GM12878 (cell line): ENCODE measurements around the gene CCDC91.

Source experiments
- BCL11A ChIP-seq: IDR thresholded peaks from 2 replicates; pipeline ENCODE4 v1.6.1; 2011; ENCODE audit warnings: low read depth, low read length
- CEBPB ChIP-seq, 2 experiments: fragments of 150-350 bp in 1 of 2; IDR thresholded peaks; 2 replicates each; pipeline ENCODE4 v1.6.1; 2012 to 2014; ENCODE audit warnings: low read depth in 2 of 2, low read length in 2 of 2, borderline replicate concordance in 1 of 2, inconsistent platforms in 1 of 2
- CHD2 ChIP-seq: IDR thresholded peaks from 2 replicates; pipeline ENCODE4 v1.6.1; 2011; ENCODE audit warnings: low read depth, low read length, improper control_type of control experiment, borderline replicate concordance
- EP300 ChIP-seq, 2 experiments: fragments of 150-350 bp in 1 of 2; IDR thresholded peaks; 2 replicates each; pipeline ENCODE4 v1.6.1; 2011 to 2012; ENCODE audit warnings: low read depth in 2 of 2, low read length in 2 of 2, borderline replicate concordance in 1 of 2, improper control_type of control experiment in 1 of 2, inconsistent platforms in 1 of 2; ENCODE audit not compliant: control insufficient read depth in 1 of 2
- FOXK2 ChIP-seq: fragments of 450-650 bp; IDR thresholded peaks from 2 replicates; pipeline ENCODE4 v1.6.1; 2017; ENCODE audit warnings: mild to moderate bottlenecking, moderate library complexity
- POLR2A ChIP-seq: IDR thresholded peaks from 2 replicates; pipeline ENCODE4 v1.6.1; 2011; ENCODE audit warnings: low read depth, mild to moderate bottlenecking, low read length
- TCF12 ChIP-seq: IDR thresholded peaks from 2 replicates; pipeline ENCODE4 v1.6.1; 2011; ENCODE audit warnings: low read depth, mild to moderate bottlenecking, low read length
- TF ChIP-seq, protein P1 (sequence below): fragments of 450-650 bp; formaldehyde crosslinking; IDR thresholded peaks from 2 replicates; pipeline ENCODE4 v1.4.0; 2022; ENCODE audit warnings: mild to moderate bottlenecking, moderate library complexity
- TF ChIP-seq, protein P2 (sequence below): fragments of 150-350 bp; IDR thresholded peaks from 2 replicates; pipeline ENCODE4 v1.6.1; 2016; ENCODE audit warnings: low read depth, low read length
- TF ChIP-seq, protein P3 (sequence below): IDR thresholded peaks from 2 replicates; pipeline ENCODE4 v1.6.1; 2012; ENCODE audit warnings: mild to moderate bottlenecking, low read depth, low read length
- TF ChIP-seq, protein P4 (sequence below), 3 experiments: IDR thresholded peaks in 2 of 3; conservative IDR thresholded peaks in 1 of 3; 2 replicates each; pipeline ENCODE4 v1.5.1; 2011; ENCODE audit warnings: low read depth in 3 of 3, low read length in 3 of 3, mild to moderate bottlenecking in 3 of 3, control low read depth in 2 of 3, moderate library complexity in 2 of 3, inconsistent platforms in 1 of 3, mixed read lengths in 1 of 3; ENCODE audit not compliant: control insufficient read depth in 2 of 3, insufficient read depth in 1 of 3; ENCODE audit errors: extremely low read depth in 1 of 3

DNA sequence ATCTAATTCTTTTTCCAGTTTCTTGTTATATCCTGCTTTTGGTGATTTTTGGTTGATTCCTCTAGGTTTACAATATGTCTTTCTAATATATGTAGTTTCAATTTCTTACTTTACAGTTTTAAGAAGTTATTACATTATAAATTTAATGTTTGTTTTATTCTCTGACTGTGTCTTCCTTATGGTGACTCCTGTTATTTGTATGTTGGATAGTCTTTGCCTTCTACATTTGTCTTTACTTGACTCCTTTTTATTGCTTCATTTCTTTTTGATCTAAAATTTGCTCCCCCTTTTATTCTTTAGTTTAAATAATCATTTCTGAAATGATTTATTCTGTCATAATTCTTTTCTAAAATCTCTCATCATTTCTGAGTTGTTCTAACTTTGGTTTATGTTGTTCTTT, 125.8 kb downstream of the CCDC91 start:
- TF ChIP-seq POLR2A (no peak), FOXK2 (no peak), CHD2 (no peak), EP300 (IDR thresholded peaks at IDR 0.05; ENCODE audit: borderline replicate concordance in 1 of 2, control insufficient read depth in 1 of 2, low read depth in 2 of 2, low read length in 2 of 2) (no peak), BCL11A (no peak), CEBPB (IDR thresholded peaks at IDR 0.05; ENCODE audit: borderline replicate concordance in 1 of 2, low read depth in 2 of 2, low read length in 2 of 2) (no peak), TCF12 (no peak)
- TF ChIP-seq, protein P1, sequence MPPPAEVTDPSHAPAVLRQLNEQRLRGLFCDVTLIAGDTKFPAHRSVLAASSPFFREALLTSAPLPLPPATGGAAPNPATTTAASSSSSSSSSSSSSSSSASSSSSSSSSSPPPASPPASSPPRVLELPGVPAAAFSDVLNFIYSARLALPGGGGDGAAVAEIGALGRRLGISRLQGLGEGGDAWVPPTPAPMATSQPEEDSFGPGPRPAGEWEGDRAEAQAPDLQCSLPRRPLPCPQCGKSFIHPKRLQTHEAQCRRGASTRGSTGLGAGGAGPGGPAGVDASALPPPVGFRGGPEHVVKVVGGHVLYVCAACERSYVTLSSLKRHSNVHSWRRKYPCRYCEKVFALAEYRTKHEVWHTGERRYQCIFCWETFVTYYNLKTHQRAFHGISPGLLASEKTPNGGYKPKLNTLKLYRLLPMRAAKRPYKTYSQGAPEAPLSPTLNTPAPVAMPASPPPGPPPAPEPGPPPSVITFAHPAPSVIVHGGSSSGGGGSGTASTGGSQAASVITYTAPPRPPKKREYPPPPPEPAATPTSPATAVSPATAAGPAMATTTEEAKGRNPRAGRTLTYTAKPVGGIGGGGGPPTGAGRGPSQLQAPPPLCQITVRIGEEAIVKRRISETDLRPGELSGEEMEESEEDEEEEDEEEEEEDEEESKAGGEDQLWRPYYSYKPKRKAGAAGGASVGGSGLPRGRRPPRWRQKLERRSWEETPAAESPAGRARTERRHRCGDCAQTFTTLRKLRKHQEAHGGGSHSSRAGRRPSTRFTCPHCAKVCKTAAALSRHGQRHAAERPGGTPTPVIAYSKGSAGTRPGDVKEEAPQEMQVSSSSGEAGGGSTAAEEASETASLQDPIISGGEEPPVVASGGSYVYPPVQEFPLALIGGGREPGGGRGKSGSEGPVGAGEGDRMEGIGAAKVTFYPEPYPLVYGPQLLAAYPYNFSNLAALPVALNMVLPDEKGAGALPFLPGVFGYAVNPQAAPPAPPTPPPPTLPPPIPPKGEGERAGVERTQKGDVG (CRISPR knock-in tag) = no peak
- TF ChIP-seq, protein P2, sequence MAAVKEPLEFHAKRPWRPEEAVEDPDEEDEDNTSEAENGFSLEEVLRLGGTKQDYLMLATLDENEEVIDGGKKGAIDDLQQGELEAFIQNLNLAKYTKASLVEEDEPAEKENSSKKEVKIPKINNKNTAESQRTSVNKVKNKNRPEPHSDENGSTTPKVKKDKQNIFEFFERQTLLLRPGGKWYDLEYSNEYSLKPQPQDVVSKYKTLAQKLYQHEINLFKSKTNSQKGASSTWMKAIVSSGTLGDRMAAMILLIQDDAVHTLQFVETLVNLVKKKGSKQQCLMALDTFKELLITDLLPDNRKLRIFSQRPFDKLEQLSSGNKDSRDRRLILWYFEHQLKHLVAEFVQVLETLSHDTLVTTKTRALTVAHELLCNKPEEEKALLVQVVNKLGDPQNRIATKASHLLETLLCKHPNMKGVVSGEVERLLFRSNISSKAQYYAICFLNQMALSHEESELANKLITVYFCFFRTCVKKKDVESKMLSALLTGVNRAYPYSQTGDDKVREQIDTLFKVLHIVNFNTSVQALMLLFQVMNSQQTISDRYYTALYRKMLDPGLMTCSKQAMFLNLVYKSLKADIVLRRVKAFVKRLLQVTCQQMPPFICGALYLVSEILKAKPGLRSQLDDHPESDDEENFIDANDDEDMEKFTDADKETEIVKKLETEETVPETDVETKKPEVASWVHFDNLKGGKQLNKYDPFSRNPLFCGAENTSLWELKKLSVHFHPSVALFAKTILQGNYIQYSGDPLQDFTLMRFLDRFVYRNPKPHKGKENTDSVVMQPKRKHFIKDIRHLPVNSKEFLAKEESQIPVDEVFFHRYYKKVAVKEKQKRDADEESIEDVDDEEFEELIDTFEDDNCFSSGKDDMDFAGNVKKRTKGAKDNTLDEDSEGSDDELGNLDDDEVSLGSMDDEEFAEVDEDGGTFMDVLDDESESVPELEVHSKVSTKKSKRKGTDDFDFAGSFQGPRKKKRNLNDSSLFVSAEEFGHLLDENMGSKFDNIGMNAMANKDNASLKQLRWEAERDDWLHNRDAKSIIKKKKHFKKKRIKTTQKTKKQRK = no peak
- TF ChIP-seq, protein P3, sequence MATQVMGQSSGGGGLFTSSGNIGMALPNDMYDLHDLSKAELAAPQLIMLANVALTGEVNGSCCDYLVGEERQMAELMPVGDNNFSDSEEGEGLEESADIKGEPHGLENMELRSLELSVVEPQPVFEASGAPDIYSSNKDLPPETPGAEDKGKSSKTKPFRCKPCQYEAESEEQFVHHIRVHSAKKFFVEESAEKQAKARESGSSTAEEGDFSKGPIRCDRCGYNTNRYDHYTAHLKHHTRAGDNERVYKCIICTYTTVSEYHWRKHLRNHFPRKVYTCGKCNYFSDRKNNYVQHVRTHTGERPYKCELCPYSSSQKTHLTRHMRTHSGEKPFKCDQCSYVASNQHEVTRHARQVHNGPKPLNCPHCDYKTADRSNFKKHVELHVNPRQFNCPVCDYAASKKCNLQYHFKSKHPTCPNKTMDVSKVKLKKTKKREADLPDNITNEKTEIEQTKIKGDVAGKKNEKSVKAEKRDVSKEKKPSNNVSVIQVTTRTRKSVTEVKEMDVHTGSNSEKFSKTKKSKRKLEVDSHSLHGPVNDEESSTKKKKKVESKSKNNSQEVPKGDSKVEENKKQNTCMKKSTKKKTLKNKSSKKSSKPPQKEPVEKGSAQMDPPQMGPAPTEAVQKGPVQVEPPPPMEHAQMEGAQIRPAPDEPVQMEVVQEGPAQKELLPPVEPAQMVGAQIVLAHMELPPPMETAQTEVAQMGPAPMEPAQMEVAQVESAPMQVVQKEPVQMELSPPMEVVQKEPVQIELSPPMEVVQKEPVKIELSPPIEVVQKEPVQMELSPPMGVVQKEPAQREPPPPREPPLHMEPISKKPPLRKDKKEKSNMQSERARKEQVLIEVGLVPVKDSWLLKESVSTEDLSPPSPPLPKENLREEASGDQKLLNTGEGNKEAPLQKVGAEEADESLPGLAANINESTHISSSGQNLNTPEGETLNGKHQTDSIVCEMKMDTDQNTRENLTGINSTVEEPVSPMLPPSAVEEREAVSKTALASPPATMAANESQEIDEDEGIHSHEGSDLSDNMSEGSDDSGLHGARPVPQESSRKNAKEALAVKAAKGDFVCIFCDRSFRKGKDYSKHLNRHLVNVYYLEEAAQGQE = no peak
- TF ChIP-seq, protein P4, sequence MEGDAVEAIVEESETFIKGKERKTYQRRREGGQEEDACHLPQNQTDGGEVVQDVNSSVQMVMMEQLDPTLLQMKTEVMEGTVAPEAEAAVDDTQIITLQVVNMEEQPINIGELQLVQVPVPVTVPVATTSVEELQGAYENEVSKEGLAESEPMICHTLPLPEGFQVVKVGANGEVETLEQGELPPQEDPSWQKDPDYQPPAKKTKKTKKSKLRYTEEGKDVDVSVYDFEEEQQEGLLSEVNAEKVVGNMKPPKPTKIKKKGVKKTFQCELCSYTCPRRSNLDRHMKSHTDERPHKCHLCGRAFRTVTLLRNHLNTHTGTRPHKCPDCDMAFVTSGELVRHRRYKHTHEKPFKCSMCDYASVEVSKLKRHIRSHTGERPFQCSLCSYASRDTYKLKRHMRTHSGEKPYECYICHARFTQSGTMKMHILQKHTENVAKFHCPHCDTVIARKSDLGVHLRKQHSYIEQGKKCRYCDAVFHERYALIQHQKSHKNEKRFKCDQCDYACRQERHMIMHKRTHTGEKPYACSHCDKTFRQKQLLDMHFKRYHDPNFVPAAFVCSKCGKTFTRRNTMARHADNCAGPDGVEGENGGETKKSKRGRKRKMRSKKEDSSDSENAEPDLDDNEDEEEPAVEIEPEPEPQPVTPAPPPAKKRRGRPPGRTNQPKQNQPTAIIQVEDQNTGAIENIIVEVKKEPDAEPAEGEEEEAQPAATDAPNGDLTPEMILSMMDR (IDR thresholded peaks at IDR 0.05 in 2 of 3, conservative IDR thresholded peaks at IDR 0.05 in 1 of 3; ENCODE audit: control insufficient read depth in 2 of 3, extremely low read depth in 1 of 3, insufficient read depth in 1 of 3, low read depth in 3 of 3, low read length in 3 of 3) = no peak
